ENCODE results near the gene SIX3. TPM values are rescaled to one million over a fixed set of nuclear protein-coding genes. Genes with fewer than 3 reads are reported as not detected.
A peak's percentile ranks its signal among the peaks of the same experiment; 100 is the strongest.

Gene SIX3
- total RNA-seq, 1 donor from 2014 or later, result not detected

DNA sequence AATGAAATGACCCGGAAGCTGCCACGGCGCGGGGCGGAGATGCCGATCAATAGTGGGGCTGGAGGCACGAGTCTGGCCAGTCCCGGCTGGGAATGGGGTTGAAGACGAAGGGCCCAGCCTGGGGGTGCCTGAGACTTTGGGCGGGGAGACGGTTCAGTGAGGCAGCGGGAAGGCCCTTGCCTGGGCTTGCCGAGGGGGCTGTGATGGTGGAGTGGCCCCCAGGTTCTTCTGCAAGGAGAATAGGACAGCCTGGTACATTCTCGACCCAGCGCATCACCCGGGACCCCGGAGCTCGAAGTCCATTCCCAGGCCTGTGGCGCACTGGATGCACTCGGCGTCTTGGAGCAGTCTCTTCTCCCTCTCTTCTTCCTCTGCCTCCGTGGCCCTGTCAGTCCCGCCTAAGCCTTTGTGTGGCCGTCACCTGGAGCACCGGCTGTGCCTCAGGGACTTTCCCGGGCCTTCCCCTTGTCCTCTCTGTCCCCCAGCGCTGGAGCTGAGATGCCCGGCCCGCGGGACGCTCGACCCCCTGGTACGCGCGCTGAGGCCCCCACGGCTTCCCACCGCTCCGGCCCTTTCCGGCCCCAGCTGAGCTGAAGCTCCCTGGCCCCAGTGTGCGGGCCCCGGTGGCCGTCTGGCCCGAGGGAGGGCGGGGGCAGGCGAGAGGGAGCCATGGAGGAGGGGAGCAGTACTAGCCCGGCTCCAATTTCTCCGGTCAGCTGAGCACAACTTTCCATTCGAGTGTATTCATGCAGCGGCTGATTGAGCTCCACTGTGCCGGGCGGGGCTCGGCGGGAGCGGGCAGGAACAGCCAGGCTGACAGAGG lies 8.0 kb downstream of the SIX3 start:
- Mint-ChIP-seq H3K4me1 (ENCODE audit: unreplicated experiment) (peaks cover 37% of the 10 kb centered on the region), H3K27me3 (ENCODE audit: unreplicated experiment) (peaks cover 59% of the 10 kb centered on the region), H3K9me3 (ENCODE audit: unreplicated experiment) (no peaks in the 10 kb centered on the region), H3K4me3 (ENCODE audit: unreplicated experiment) (peak overlapping the region; percentile 63), H3K36me3 (ENCODE audit: low read depth, unreplicated experiment) (peaks cover 6% of the 10 kb centered on the region), H3K27ac (ENCODE audit: unreplicated experiment) (no peak overlapping the region)
- TF ChIP-seq, protein P1, sequence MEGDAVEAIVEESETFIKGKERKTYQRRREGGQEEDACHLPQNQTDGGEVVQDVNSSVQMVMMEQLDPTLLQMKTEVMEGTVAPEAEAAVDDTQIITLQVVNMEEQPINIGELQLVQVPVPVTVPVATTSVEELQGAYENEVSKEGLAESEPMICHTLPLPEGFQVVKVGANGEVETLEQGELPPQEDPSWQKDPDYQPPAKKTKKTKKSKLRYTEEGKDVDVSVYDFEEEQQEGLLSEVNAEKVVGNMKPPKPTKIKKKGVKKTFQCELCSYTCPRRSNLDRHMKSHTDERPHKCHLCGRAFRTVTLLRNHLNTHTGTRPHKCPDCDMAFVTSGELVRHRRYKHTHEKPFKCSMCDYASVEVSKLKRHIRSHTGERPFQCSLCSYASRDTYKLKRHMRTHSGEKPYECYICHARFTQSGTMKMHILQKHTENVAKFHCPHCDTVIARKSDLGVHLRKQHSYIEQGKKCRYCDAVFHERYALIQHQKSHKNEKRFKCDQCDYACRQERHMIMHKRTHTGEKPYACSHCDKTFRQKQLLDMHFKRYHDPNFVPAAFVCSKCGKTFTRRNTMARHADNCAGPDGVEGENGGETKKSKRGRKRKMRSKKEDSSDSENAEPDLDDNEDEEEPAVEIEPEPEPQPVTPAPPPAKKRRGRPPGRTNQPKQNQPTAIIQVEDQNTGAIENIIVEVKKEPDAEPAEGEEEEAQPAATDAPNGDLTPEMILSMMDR (IDR thresholded peaks at IDR 0.05; ENCODE audit: unreplicated experiment), result no peak
- DNase-seq (ENCODE audit: low spot score), result no peak

DNA sequence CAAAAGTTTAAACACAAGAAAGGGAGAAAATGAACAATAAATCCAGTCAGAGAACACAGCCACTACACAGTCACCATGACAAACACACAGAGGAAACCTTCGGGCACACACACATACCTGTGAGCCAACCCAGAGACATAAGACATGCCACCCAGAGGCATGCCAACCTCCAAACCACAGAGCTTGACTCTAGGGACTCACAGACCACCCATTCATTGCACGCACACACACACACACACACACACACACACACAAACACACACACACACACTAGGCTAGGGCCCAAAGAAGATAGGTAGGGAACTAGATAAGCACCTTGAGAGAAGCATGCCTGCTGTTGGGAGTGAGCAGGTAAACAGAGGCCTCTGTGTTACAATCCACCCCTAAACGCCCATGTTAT lies 9.1 kb downstream of the SIX3 start:
- TF ChIP-seq, protein P1 (IDR thresholded peaks at IDR 0.05; ENCODE audit: unreplicated experiment), result no peak
- no peaks in the 10 kb centered on the region for H3K9me3 Mint-ChIP-seq (ENCODE audit: unreplicated experiment)
- peaks cover 34% of the 10 kb centered on the region for H3K4me1 Mint-ChIP-seq (ENCODE audit: unreplicated experiment)
- no peak for DNase-seq (ENCODE audit: low spot score)
- peak overlapping the region; percentile 63 for H3K4me3 Mint-ChIP-seq (ENCODE audit: unreplicated experiment)
- no peak overlapping the region for H3K27ac Mint-ChIP-seq (ENCODE audit: unreplicated experiment)
- H3K27me3 Mint-ChIP-seq (ENCODE audit: unreplicated experiment), result peaks cover 58% of the 10 kb centered on the region
- H3K36me3 Mint-ChIP-seq (ENCODE audit: low read depth, unreplicated experiment), result peaks cover 6% of the 10 kb centered on the region

DNA sequence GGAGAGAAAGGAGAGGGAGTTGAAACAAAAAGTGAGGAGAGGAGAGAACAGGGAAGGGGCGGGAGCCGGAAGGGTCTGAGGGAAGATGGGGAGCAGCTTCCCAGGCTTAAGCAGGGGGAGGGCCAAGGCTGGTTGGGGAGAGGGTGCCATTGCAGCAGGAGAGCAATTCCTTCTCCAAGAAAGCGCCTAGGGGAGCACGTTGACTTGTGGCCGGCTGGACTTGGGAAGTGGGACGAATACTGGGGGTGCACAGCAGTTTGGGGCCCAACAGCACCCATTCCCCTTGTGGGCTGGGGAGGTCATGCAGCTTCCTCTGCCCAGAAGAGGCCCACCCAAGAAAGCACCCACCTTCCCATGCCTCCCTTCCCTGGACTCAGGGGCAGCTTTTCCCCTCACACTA lies 9.6 kb downstream of the SIX3 start:
- H3K27me3 Mint-ChIP-seq (ENCODE audit: unreplicated experiment), result peaks cover 58% of the 10 kb centered on the region
- no peak overlapping the region for H3K27ac Mint-ChIP-seq (ENCODE audit: unreplicated experiment)
- H3K9me3 Mint-ChIP-seq (ENCODE audit: unreplicated experiment), result no peaks in the 10 kb centered on the region
- TF ChIP-seq, protein P1 (IDR thresholded peaks at IDR 0.05; ENCODE audit: unreplicated experiment), result no peak
- H3K36me3 Mint-ChIP-seq (ENCODE audit: low read depth, unreplicated experiment), result peaks cover 6% of the 10 kb centered on the region
- no peak for DNase-seq (ENCODE audit: low spot score)
- peaks cover 31% of the 10 kb centered on the region for H3K4me1 Mint-ChIP-seq (ENCODE audit: unreplicated experiment)
- no peak overlapping the region for H3K4me3 Mint-ChIP-seq (ENCODE audit: unreplicated experiment)

- Mint-ChIP-seq H3K27ac (ENCODE audit: unreplicated experiment) (no peak overlapping the region), H3K4me3 (ENCODE audit: unreplicated experiment) (peak overlapping the region; percentile 22), H3K9me3 (ENCODE audit: unreplicated experiment) (no peaks in the 10 kb centered on the region), H3K36me3 (ENCODE audit: low read depth, unreplicated experiment) (peaks cover 6% of the 10 kb centered on the region), H3K27me3 (ENCODE audit: unreplicated experiment) (peaks cover 59% of the 10 kb centered on the region), H3K4me1 (ENCODE audit: unreplicated experiment) (peaks cover 28% of the 10 kb centered on the region)
- no peak for DNase-seq (ENCODE audit: low spot score)
- TF ChIP-seq, protein P1 (IDR thresholded peaks at IDR 0.05; ENCODE audit: unreplicated experiment), result no peak
These were observed 10.2 kb downstream of the SIX3 start for GRCh38 chr2:44951714-44952113.

GRCh38 chr2:44952143-44952805 lies 10.8 kb downstream of the SIX3 start:
- Mint-ChIP-seq H3K36me3 (ENCODE audit: low read depth, unreplicated experiment) (peaks cover 6% of the 10 kb centered on the region), H3K4me3 (ENCODE audit: unreplicated experiment) (no peak overlapping the region), H3K27ac (ENCODE audit: unreplicated experiment) (no peak overlapping the region), H3K4me1 (ENCODE audit: unreplicated experiment) (peaks cover 28% of the 10 kb centered on the region), H3K27me3 (ENCODE audit: unreplicated experiment) (peaks cover 54% of the 10 kb centered on the region), H3K9me3 (ENCODE audit: unreplicated experiment) (no peaks in the 10 kb centered on the region)
- peak; percentile 82 for DNase-seq (ENCODE audit: low spot score)
- TF ChIP-seq, protein P1 (IDR thresholded peaks at IDR 0.05; ENCODE audit: unreplicated experiment), result peak; percentile 86

Data from endothelial cell (in vitro differentiated cells).